NCI-H82 treated with DMSO at 0.1 percent for 48 hours (cell line): ENCODE data around the gene ISG15.

Source experiments
- DNase-seq: peaks from one replicate; lab custom pipeline; 2025; ENCODE audit not compliant: unreplicated experiment; lab: John Stamatoyannopoulos, UW

The ISG15 gene

DNA sequence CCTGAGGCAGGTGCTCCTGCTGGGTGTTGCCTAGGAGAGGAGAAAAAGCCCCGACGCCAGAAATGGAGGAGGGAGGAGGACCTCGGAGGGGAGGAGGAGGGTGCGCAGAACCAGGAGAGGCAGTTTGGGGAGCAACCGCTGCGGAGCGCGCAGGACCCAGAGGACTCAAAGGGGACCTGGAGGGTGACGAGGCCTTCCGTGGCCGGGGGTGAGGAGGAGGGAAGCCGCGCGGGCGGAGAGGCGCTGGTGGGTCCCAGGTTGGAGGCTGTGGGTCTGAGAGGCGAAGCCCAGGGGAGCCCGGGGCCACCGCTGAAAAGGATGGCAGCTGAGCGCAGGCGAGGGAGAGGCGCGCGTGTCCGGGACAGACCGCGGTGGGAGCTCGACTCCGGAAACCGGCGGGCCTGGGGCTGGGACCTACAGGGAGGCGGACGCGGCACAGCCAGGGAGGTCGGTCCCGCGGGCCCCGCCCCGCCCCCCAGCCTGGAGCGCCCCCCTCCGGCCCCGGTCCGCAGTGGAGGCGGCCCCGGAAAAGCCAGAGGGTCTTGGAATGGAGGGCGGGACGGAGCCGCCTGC is 45.7 kb downstream of the ISG15 start:
- DNase-seq, result no peak

GRCh38 chr1:1059494-1060280 is 46.4 kb downstream of the ISG15 start:
- DNase-seq, result peak; percentile 39

DNA sequence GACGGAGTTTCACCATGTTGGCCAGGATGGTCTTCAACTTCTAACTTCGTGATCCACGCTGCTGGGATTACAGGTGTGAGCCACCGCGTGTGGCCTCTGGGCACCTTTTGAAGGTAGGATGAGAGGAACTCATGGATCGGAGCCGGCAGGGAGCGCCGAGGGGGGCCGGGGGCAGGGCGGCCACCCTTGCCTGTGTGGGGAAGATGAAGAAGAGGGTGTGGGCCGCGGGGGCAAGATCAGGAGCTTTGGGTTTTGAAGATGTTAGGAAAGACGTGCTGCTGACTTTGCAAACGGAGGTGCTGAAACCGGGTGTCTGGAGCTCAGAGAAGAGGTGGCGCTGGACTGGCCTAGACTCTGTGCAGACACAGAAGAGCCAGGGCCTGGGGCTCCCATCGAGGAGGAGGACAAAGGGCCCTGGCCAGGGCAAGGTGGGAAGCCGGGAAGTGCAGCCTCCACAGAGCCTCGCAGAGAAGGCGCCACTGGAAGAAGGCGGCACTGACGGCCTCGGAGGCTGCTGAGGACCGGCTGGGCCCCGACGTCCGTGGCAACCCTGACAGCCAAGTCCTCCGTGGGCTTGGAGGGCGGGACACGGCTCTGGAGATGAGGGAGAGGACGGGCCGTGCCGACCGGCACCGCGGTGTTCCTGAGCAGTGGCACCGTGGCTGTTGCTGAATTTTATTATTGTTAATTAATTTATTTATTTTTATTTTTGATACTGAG is 47.1 kb downstream of the ISG15 start:
- DNase-seq, result no peak

DNA sequence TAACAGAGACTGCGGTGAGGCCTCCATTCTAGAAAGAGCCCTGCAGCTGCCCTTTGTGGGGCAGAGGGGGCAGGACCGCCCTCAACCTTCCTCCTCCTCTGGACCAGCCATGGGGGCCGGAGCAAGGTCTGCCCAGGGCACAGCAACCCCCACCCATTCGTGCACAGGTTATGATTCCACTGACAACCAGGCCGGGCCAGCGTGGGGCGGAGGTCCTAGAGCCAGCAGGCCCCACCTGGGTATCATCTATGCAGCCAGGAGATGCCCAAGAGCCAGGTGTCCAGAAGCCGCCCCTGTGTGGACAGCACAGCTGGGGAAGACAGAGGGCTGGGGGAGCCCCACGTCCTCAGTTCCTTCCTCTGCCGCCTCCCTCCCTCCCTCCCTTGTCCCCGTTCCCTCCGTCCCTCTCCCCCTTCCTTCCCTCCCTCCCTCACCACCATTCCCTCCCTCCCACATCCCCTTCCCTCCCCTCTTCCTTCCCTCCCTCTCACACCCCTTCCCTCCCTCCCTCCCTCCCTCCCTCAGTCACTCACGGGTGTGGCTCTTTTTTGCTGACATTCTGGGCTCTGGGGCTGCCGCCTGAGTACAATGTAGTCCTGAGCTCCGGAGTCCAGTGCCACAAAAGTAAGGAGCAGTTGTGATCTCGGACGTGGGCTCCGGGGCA is 48.5 kb downstream of the ISG15 start:
- no peak for DNase-seq

DNA sequence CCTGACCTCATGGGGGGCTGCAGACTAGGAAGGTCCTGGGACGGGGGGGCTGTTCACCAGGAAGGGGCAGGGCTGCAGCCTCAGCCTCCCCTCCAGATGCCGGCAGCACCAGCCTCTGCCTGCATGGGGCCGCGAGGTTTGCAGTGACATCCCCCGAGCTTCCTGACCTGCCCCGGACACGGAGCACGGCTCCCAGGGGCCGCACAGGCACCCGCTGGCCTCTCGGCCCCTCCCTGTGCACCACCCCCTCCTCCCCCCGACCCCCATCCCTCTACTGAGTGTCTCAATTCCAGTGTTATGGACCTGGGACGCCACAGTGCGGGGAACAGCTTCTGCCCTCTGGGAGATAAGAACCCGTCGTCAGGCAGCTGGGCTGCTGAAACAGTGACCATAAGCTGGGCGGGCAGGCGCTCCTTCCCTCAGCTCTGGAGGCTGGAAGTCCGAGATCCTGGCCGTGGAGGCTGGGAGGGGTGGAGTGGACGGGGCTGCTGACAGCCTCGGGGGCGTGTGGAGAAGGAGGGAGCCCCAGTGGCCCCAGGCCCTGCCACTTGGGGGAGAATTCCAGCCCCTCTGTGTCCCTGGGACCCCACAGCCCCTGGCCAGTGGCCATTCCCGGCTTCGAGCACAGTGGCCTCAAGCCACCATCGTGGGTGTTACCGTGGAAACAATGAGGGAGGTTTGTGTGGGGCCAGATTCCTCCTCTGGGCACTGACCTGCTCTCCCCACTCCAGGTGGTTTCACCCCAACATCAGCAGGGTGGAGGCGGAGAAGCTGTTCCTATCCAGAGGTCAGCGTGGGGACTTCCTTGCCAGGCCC is 49.3 kb downstream of the ISG15 start:
- no peak for DNase-seq

DNA sequence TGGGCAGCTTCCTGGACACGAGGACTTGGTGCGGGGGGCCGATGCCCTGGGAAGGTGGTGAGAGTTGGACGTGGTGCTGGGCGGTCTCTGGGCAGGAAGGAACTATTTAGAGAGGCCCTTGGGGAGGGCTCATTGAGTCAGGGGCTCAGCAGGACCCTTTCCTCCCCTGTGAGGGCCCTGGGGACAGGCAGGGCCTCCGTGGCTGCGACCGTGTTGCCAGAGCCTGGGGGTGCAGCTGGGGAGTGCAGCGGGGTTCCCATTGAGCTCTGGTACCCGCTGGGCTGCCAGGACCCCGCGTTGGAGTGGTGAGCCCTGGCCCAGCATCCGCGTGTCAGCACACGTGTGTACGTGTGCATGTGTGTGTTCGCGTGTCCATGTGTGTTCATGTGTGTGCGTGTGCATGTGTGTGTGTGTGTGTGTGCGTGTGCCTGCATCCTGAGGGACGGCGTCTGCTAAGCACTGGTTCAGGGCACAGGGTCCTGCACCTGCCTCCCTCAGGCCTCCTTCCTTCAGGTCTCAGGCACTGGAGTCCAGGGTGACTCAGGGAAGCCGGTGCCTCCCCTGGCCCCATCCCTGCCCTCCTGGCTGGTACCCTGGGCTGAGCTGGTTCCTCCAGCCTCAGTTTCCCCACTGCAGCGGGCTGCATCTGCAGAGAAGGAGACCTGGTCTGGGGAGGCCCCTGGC is 50.1 kb downstream of the ISG15 start:
- DNase-seq, result no peak
